ENCODE data around the gene RINL.

- TF ChIP-seq CTCF (IDR thresholded peaks at IDR 0.05) (no peak), POLR2A (IDR thresholded peaks at IDR 0.05) (no peak)
These were observed 5.2 kb upstream of the RINL start for GRCh38 chr19:38883286-38883685.

Measured in lower leg skin (tissue), 3 donors.